Measurements from ENCODE around the gene DCLK2. TPM values are rescaled to one million over a fixed set of nuclear protein-coding genes. Genes with fewer than 3 reads are reported as not detected.

Gene DCLK2
- total RNA-seq, 2 donors from 2014 or later: 0.20 to 0.42 TPM

DNA sequence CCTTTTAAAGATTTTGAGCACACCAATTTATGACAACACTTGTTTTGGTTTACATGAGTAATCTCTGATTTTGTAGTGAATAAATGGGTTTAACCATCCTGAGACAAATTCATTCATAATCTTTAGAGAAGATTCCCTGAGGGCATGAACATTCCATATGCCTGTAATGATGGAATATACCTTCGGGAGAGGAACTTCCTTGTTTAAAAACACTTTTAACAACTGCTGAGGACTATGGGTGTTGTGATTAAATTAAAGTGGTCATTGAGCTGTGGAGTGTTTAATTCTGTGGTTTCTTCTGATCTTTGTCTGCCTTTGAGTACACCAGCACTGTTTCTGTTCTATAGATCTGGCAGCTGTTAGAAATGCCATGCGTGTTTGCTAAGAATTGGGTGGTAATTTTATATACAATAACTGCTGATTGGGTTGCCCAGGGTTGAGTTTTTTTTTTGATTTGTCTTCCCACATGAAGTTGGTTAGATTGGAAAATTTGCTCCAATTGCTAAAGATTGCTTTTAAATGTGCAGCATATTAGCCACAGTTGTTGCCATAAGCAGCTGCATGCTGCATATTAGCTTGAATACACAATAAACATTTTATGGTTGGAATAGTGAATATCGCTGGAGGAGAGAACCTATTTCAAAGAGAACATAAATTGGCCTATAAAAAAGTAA, 86.8 kb downstream of the DCLK2 start:
- 86 to 96% methylated on average over 1 to 3 of the region's 3 CpGs for WGBS, 2 experiments (ENCODE audit: insufficient coverage in 1 of 2, insufficient read length in 1 of 2)
- Mint-ChIP-seq H3K9me3 (no peaks in the 10 kb centered on the region), H3K27ac (no peak overlapping the region), H3K36me3 (ENCODE audit: low read depth) (no peaks in the 10 kb centered on the region), H3K4me3 (no peak overlapping the region), H3K4me1 (no peaks in the 10 kb centered on the region), H3K27me3 (ENCODE audit: insufficient read depth) (no peaks in the 10 kb centered on the region)
- Histone ChIP-seq H3K4me3 (ENCODE audit: low read length) (no peak overlapping the region), H3K9me3 (ENCODE audit: control insufficient read depth, low read length) (no peaks in the 10 kb centered on the region), H3K27ac (ENCODE audit: low read depth, low read length) (no peak overlapping the region), H3K4me1 (ENCODE audit: control insufficient read depth, insufficient read depth, low read length) (no peaks in the 10 kb centered on the region), H3K27me3 (ENCODE audit: control insufficient read depth, insufficient read depth, low read length, poor library complexity, severe bottlenecking) (no peaks in the 10 kb centered on the region), H3K9ac (ENCODE audit: extremely low read depth, low read length, poor library complexity, severe bottlenecking) (no peak overlapping the region), H3K36me3 (ENCODE audit: control insufficient read depth, insufficient read depth, low read length) (no peaks in the 10 kb centered on the region)
- TF ChIP-seq, protein P1, sequence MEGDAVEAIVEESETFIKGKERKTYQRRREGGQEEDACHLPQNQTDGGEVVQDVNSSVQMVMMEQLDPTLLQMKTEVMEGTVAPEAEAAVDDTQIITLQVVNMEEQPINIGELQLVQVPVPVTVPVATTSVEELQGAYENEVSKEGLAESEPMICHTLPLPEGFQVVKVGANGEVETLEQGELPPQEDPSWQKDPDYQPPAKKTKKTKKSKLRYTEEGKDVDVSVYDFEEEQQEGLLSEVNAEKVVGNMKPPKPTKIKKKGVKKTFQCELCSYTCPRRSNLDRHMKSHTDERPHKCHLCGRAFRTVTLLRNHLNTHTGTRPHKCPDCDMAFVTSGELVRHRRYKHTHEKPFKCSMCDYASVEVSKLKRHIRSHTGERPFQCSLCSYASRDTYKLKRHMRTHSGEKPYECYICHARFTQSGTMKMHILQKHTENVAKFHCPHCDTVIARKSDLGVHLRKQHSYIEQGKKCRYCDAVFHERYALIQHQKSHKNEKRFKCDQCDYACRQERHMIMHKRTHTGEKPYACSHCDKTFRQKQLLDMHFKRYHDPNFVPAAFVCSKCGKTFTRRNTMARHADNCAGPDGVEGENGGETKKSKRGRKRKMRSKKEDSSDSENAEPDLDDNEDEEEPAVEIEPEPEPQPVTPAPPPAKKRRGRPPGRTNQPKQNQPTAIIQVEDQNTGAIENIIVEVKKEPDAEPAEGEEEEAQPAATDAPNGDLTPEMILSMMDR (conservative IDR thresholded peaks at IDR 0.05): no peak
- no peak for DNase-seq

DNA sequence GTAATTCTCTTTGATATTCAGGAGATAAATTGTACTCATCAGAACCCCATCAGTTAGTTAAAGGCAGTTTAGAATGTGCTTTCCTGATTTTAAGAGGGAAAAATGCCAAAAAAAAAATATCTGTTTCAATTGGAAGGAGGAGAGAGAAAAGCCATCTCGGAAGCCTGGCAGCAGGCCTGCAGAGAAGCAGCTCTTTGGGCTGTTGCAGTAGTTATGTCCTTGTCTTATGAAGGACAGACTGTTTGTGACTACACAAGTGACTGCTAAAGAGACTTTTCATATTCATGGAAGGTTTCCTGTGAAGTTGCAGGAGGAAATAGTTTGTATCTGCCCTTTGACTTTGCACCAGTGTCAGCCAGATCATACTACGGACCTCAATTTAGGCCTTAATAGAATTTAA, 88.8 kb downstream of the DCLK2 start:
- Mint-ChIP-seq H3K27me3 (ENCODE audit: insufficient read depth) (no peaks in the 10 kb centered on the region), H3K27ac (no peak overlapping the region), H3K36me3 (ENCODE audit: low read depth) (no peaks in the 10 kb centered on the region), H3K4me1 (no peaks in the 10 kb centered on the region), H3K4me3 (no peak overlapping the region), H3K9me3 (no peaks in the 10 kb centered on the region)
- Histone ChIP-seq H3K9ac (ENCODE audit: extremely low read depth, low read length, poor library complexity, severe bottlenecking) (no peak overlapping the region), H3K27ac (ENCODE audit: low read depth, low read length) (no peak overlapping the region), H3K4me3 (ENCODE audit: low read length) (no peak overlapping the region), H3K4me1 (ENCODE audit: control insufficient read depth, insufficient read depth, low read length) (no peaks in the 10 kb centered on the region), H3K36me3 (ENCODE audit: control insufficient read depth, insufficient read depth, low read length) (no peaks in the 10 kb centered on the region), H3K27me3 (ENCODE audit: control insufficient read depth, insufficient read depth, low read length, poor library complexity, severe bottlenecking) (no peaks in the 10 kb centered on the region), H3K9me3 (ENCODE audit: control insufficient read depth, low read length) (no peaks in the 10 kb centered on the region)
- no peak for DNase-seq
- TF ChIP-seq, protein P1 (conservative IDR thresholded peaks at IDR 0.05): no peak
- whole genome bisulfite sequencing, 2 experiments (ENCODE audit: insufficient coverage in 1 of 2, insufficient read length in 1 of 2): 91 to 100% methylated on average over 1 to 2 of the region's 2 CpGs

DNA sequence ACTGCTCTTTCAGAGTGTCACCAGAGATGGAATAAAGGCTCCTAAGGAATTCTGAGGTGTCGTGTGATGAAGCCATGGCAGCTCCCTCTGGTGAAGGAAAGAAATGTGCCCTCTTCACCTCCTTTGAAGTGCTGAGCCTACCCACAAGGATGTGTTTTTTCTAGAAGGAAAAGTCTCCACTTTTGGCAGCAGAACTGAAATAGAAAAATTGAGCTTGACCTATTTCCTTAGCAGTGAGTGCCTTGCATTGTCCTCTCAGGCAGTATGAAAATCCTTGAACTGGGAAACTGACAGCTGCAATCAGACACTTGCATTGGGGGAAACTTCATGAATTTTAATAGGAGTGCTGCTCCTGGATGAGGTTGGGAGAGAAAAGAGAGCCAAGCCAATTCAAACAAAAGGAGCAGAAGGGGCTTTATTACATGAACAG, 95.2 kb downstream of the DCLK2 start:
- Histone ChIP-seq H3K9ac (ENCODE audit: extremely low read depth, low read length, poor library complexity, severe bottlenecking) (no peak overlapping the region), H3K4me1 (ENCODE audit: control insufficient read depth, insufficient read depth, low read length) (no peaks in the 10 kb centered on the region), H3K4me3 (ENCODE audit: low read length) (no peak overlapping the region), H3K27me3 (ENCODE audit: control insufficient read depth, insufficient read depth, low read length, poor library complexity, severe bottlenecking) (no peaks in the 10 kb centered on the region), H3K9me3 (ENCODE audit: control insufficient read depth, low read length) (no peaks in the 10 kb centered on the region), H3K36me3 (ENCODE audit: control insufficient read depth, insufficient read depth, low read length) (no peaks in the 10 kb centered on the region), H3K27ac (ENCODE audit: low read depth, low read length) (peak overlapping the region; percentile 96)
- no peak for DNase-seq
- Mint-ChIP-seq H3K27me3 (ENCODE audit: insufficient read depth) (no peaks in the 10 kb centered on the region), H3K4me3 (no peak overlapping the region), H3K9me3 (no peaks in the 10 kb centered on the region), H3K27ac (no peak overlapping the region), H3K36me3 (ENCODE audit: low read depth) (no peaks in the 10 kb centered on the region), H3K4me1 (no peaks in the 10 kb centered on the region)
- WGBS, 2 experiments (ENCODE audit: insufficient coverage in 1 of 2, insufficient read length in 1 of 2): 71 to 80% methylated on average over 1 of the region's 1 CpG
- TF ChIP-seq, protein P1 (conservative IDR thresholded peaks at IDR 0.05): no peak

Data from endodermal cell (in vitro differentiated cells).